ENCODE measurements around the gene ENDOD1.
"Not testable (repeated sequence)": the region's sequence is repeated elsewhere in the genome, so short reads cannot be mapped to it uniquely, and the experiment has no call there.

Gene ENDOD1, protein sequence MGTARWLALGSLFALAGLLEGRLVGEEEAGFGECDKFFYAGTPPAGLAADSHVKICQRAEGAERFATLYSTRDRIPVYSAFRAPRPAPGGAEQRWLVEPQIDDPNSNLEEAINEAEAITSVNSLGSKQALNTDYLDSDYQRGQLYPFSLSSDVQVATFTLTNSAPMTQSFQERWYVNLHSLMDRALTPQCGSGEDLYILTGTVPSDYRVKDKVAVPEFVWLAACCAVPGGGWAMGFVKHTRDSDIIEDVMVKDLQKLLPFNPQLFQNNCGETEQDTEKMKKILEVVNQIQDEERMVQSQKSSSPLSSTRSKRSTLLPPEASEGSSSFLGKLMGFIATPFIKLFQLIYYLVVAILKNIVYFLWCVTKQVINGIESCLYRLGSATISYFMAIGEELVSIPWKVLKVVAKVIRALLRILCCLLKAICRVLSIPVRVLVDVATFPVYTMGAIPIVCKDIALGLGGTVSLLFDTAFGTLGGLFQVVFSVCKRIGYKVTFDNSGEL

DNA sequence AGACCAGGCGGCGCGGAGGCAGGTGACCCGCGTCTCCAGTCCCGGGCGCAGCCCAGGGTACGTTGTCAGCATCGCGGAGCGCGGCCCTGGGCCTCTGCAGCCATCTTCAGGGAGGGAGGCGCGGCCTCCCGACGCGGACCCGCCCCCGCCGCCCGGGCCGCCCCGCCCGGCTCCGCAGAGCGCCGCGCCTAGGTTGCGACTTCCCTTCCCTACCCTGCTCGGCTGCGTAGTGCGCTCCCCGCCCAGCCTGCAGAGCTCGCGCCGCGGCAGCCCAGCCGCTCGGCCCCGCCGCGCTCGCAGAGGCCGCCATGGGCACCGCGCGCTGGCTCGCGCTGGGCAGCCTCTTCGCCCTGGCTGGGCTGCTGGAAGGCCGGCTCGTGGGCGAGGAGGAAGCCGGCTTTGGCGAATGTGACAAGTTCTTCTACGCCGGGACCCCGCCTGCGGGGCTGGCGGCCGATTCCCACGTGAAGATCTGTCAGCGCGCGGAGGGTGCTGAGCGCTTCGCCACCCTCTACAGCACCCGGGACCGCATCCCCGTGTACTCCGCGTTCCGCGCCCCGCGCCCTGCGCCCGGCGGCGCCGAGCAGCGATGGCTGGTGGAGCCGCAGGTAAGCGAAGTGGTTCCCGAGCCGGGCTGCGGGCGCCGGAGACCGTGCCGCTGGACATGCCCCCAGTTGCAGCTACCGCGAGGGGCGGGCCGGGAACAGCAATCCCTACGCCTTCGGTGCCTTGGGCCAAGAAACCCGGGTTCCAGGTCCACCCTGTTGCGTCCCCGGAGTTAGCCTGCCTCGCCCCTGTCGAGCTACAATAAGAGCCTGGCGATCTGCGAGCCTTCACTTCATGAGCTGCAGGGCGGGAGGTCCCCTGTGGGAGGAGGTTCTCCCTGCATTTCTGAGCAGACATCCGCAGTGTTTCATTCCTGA lies at the start of gene ENDOD1:
Gene ENDOD1 (plus strand): TSS at position 227 of the 923 bp plus-strand sequence. CDS start 82 bp downstream, at position 309.
- peak; percentile 93 for DNase-seq

DNA sequence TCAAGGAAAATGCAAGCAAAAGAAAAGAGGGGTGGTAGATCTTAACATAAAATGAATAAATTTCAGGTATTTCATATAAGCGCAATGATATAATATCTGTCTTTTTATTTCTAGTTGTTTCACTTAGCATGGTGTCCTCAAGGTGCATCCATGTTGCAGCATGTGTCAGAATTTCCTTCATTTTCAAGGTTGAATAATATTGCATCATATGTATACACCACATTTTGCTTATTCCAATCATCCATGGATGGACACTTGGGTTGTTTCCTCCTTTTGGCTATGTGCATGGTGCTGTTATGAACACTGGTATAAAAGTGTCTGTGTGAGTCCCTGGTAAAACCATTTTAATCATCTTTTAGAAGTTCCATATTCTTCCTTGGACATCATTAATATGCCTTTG lies 47.4 kb upstream of the ENDOD1 start:
- DNase-seq = no peak

DNA sequence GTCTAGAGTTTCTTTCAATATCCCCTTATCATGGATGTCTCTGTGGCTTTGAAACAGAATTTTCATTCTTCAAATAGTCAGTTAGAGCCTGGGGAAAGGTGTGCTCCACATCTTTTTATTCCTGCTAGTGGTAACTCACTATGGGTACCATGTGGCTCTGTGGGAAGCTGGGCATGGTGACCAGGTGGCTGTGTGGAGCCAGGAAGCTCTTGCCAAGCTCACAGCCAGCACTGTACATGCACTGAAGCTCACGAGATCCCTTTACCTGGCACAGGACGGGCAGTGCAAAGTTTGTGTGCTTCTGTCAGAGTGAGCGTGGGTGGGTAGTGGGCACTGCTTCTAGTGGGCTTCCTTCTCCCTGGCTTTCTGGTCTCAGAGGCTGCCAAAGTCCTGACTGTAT lies 46.7 kb upstream of the ENDOD1 start:
- DNase-seq = no peak

DNA sequence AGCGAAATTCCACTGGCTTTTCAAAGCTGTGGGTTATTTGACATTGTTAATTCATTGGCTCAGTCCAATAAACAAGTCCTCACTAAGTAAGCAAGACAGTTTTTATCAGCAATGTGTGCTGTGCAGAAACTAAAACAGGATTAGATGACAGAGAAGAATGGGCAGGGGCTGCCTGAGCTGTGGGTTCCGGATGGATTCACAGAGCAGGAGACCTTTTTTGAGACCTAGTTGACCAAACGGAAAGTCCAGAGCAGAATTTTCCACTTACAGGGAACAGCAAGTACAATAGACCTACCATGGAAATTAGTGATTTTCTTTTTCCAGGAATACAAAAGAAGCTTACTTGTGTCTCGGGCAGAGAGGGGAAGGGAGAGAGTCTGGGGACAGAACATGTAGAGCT lies 45.6 kb upstream of the ENDOD1 start:
- DNase-seq = no peak

DNA sequence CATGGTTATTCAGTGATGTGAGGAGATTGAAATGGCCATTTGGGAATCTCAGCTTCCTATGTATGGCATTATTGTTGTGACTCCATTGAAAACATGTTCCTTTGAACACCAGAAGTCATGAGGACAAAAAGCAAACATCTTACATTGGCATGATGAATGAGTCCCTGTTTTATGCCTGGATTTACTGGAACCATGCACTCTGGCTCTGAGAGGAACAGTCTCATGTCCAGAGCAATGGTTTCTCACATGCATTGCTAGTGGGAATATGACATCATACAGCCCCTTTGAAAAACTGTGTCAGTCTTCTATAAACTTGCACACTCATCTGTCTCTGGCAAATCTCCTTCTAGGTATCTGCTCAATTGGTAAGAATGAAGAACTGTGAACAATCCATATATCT lies 43.8 kb upstream of the ENDOD1 start:
- DNase-seq = no peak

DNA sequence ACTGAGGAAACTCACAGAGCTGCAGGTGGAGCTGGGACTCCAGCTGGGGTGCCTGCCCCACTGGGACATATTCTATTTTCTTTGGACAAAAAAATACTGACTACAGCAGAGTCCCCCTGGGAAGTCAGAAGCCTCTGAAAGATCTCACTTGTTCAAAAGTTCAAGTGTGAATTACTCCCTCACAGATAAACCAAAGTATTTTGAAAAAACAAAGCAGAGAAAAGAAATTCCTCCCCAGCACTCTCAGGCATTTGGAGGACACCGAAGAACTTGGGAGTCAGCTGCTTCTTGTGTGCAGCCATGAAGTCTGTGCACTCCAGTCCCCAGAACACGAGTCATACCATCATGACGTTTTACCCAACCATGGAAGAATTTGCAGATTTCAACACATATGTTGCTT lies 40.5 kb upstream of the ENDOD1 start, which contains the start of gene KDM4F:
Gene KDM4F (plus strand): TSS at position 301 of the 400 bp plus-strand sequence.
- not testable (repeated sequence) for DNase-seq

DNA sequence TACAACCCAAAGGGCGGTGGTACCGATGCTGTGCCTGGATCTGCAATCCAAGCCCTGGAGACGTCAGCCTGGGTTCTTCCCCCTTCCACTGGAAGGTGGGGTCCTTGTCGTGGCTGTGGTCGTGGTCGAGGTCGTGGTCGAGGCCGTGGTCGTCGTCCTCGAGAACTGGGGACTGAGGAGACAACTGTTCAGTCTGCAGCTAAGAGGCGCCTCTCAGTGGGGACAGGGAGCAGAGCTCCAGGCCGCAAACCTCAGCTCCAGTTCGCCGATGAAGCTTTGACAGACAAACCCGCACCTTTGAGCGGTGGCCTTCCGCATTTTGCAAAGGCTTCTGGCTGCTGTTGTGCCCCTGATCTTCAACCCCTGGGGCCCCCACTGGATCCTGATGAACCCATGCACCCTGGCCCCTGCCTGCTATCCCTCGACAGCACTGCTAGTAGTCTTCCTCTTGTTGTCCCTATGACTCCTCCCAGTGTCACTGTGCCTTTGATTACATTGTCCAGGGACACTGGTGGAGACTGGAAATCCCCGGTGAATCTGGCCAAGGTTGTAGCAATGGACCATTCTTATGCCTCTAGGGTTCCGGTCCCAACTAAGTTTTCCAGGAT lies 38.9 kb upstream of the ENDOD1 start:
- DNase-seq = no peak

DNA sequence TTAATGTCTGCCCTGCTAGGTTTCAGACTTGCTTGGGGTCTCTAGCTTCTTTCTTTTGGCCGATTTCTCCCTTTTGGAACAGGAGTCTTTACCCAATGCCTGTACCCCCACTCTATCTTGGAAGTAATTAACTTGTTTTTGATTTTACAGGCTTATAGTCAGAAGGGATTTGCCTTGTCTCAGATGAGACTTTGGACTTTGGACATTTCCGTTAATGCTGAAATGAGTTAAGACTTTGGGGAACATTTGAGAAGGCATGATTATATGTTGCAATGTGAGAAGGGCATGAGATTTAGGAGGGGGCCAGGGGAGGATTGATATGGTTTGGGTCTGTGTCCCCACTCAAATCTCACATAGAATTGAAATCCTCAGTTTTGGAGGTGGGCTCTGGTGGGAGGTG lies 35.3 kb upstream of the ENDOD1 start:
- no peak for DNase-seq

DNA sequence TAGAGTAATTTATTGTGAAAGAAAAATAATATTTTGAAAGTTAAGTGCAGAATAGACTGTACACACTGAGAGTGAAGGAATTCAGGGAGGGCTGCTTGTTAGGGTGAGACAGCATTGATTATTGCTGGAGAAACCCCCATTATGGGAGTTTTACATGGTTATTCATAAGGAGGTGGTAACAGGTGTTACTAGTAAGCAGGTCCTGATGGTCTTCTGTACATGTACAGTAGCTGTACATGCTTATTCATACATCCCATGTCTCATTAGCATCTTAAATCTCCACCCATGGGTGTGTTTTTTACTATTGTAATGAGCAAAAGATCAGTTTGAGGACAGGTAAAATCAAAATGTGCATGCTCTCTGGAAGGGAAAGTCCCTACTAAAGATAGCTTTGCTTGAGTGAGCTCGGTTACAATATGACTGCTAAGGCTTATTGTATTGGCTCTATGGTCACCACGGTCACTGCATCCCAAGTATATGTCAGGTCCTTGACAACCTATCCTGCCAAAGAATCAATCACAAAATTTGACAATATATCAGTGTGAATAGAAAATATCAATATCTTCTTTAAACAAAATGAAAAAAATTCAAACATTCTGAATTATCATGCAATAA lies 34.3 kb upstream of the ENDOD1 start:
- DNase-seq = no peak

DNA sequence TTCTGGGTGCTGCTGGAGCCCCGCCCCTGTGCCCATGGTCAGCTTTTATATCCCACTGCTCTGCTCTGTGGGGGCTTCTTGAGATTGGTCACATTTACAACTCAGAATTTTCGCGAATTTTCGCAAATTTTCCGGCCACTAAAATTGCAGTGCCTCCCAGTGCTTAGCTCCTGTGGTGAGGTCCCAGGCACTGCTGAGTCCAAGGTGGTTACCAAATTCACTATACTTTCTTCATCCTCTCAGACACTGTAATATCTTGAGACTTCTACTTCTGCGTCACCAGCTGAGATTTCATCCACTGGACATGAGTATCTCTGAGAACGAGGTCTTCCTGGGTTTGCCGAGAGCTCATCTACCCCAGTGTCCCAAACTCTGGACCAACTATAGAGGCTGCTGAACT lies 31.7 kb upstream of the ENDOD1 start:
- DNase-seq = no peak

DNA sequence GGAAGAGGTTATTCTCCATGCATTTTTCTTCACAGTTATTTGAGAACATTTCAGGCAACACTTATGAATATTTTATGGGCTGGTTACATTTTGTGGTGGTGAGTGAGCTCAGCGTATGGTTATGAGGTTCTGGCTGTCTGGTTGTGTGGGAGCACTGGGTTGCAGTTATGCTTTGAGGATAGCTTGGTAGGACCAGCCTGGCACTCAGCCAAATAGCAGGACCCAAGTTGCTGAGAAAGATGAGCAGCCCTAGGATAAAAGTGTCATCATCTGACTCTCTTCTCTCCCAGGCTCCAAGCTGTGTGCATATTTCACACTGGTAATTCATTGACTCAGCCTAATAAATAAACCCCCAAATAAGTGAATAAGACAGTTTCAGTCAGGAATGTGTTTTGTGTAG lies 31.0 kb upstream of the ENDOD1 start:
- peak; percentile 8 for DNase-seq

DNA sequence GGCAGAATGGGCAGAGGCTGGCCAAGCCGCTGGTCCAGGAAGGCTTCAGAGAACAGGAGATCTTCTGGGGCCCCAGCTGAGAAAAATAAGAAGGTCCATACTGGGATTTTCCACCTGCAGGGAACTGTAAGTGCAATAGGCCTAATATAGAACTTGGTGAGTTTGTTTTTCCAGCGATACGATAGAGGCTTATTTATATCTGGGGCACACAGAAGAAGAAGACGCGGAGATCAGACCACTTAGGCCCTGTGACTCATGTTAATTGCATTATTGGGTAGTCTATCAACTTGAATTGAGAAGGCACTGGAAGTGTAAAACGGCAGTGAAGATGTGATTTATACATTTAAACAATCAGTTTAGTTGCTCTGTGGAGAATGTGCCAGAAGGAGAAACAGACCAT lies 30.6 kb upstream of the ENDOD1 start:
- DNase-seq = no peak

DNA sequence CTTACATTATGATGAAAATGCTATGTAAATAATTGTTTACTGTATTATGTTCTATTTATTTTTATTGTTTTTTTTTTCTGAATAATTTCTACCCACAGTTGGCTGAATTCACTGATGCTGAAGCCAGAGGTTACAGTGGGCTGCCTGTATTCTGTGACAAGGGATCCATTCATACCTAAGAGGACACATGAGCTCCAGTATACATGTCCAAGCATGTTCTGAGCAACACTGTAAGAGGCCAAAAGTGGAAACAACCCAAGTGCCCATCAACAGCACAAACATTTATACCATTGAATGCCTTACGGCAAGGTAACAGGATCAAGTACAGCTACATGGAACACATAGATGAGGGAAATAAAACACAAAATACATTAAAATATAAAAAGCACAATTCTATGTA lies 24.3 kb upstream of the ENDOD1 start:
- peak; percentile 42 for DNase-seq

DNA sequence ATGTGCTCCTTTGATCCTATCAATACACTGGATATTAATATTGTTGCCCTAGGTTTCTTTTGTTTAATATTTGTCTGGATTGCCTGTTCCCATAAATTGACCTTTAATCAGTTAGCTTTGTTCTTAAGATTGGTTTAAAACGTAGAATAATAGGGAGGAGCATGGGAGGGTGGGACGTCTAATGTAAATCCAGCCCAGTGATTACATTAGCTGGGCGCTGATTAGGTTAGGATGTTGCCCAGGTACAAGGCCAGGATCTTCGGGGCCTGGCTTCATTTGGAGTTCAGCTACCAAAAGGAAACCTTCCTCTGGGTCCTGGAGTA lies 23.0 kb upstream of the ENDOD1 start, which contains the start of gene SRSF8:
Gene SRSF8 (plus strand): TSS at position 204 of the 323 bp plus-strand sequence. CDS start 308 bp downstream, outside the sequence.
- no peak for DNase-seq

DNA sequence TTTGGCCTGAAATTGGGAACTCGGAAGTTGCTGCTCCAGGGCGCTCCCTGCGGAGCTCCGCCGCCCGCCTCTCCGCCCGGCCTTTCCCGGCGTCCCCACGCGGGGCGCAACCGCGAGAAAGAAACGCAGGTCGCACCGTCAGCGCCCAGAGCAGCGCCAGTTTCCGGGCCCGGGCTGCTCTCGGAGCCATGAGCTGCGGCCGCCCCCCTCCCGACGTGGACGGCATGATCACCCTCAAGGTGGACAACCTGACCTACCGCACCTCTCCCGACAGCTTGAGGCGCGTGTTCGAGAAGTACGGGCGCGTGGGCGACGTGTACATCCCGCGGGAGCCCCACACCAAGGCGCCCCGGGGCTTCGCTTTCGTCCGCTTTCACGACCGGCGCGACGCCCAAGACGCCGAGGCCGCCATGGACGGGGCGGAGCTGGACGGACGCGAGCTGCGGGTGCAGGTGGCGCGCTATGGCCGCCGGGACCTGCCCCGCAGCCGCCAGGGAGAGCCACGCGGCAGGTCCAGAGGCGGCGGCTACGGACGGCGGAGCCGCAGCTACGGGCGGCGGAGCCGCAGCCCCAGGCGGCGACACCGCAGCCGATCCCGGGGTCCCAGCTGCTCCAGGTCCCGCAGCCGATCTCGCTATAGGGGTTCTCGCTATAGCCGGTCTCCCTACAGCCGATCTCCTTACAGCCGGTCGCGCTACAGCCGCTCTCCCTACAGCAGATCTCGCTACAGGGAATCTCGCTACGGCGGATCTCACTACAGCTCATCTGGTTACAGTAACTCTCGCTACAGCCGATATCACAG lies 22.4 kb upstream of the ENDOD1 start:
- peak; percentile 89 for DNase-seq

DNA sequence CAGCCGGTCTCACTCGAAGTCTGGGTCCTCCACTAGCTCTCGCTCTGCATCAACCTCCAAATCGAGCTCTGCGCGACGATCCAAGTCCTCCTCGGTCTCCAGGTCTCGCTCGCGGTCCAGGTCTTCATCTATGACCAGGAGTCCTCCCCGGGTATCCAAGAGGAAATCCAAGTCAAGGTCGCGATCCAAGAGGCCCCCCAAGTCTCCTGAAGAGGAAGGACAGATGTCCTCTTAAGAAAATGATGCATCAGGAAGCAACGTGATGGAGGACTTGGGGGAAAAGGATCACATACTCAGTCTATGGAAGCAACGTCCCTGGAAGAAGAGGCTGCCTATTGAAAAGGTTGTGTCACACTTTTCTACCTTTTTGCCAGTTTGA lies 21.8 kb upstream of the ENDOD1 start:
- DNase-seq = no peak

DNA sequence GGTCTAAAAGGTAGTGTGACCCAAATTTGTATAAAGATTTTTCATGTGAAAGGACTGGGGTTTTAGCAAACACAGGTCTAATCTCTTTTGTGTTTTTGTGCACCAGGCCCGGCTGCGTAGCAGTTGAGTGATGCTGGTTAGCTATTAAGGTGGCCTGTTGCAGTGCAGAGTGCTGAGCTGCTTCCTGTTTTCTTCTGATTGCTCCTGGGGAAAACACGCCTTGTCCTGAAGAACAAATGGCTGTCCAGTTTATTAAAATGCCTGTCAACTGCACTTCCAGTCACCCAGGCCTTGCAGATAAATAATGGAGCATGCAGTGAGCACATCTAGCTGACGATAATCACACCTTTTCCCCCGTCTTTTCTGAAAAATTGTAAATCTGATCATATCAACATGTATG lies 21.1 kb upstream of the ENDOD1 start:
- peak; percentile 98 for DNase-seq

DNA sequence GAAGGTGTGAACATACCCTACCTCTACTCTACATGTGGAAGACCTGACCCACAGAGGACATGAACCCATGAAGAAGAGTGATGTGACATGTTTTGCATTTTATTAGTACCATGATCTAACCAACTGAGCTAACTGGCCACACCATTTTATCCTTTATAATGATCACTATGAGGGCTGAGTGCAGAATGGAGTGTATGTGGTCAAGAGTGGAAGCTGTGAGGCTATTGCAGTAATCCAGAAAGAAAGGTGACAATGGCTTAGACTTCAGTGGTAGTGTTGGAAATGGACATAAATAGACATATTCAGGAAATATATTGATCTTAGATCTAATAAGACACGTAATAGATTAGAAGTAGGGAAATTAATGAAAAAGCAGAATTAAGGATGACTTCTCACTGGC lies 19.2 kb upstream of the ENDOD1 start:
- DNase-seq = no peak

DNA sequence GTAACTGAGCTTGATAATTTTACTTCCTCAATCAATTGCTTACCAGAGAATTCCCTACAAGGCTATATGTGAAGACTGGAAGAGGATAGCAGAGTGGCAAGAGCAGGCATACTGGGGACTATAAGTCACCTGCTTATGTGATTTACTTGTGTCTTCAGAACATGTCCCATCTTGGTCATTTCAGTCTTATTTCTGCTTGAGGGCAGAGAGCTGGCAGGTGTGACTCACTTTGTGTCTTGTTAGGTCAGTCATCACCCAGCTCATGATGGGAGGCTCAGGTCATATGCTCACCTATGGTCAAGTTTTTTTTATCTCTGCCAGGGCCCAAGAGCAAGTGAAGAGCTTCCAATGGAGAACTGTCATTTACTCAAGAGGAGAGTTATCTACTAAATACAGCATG lies 16.7 kb upstream of the ENDOD1 start:
- no peak for DNase-seq

DNA sequence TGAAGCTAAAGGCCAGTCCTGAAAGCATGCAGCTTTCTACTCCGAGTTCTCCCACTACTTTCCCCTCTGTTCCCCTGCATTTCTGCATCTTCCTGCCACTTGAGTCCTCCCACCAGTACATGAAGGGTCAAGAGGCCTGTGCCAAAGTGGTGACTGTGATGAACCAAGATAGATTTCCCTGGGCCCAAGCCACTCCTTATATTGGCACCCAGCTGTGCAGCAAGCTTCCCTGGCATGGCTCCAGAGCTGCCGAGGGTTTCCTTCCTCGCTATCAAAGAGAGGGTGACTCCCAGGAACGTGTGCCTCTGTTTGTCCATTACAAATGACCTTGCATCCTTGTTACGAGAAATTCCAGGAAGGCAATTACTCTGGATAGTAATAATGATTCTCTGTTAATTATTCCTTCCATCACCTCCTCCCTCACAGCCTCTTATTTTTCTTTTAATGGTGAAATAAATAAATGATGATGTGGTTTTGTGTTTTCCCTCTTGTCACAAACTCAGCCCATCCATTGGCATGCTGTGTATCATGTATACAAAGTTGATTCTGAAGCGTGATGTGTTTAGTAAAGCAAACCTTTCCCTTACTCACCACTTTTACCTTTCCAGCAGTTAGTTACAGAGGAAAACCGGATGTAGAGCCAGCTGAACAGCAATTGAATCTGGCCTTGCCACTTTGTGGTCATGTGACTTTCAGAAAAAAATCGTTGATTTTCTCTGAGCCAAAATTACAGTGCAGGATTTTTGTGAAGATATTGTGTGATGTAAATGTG lies 14.7 kb upstream of the ENDOD1 start:
- DNase-seq = peak; percentile 74

DNA sequence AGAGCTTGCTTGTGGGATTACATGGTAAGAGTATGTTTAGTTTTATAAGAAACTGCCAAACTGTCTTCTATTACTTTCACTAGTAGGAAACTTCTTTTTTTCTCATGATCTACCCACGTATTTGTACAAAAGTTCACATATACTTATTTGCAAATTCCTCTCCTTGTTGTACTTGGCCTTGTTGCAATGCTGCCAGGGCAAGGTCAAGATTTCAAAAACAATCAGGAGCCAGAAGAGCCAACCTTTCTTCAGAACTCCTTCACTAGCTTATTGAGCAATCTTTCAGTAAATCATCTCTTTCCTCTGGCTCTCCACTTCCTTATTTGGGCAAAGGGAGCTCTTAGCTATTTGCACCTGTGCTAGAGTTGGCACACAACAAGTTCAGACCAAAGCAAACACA lies 13.2 kb upstream of the ENDOD1 start:
- DNase-seq = peak; percentile 40

All from NCI-H69 (cell line).